GM12865 (cell line): ENCODE results near the gene AADACL3.
"Not testable (repeated sequence)": the region's sequence is repeated elsewhere in the genome, so short reads cannot be mapped to it uniquely, and the experiment has no call there.

Source experiments
- DNase-seq: peaks from one replicate; pipeline ENCODE4 v3.0.0; 2010; ENCODE audit warnings: low read depth
- H3K4me3 ChIP-seq: 2 replicates; pipeline ENCODE4 v1.5.1; 2011; ENCODE audit warnings: mild to moderate bottlenecking, low read depth, low read length, control low read depth
- CTCF ChIP-seq: IDR thresholded peaks from 2 replicates; pipeline ENCODE4 v1.5.1; 2011; ENCODE audit warnings: low read length, control low read depth, low read depth, inconsistent platforms; ENCODE audit not compliant: insufficient read depth; ENCODE audit errors: missing control alignments

Gene AADACL3

GRCh38 chr1:12715896-12716437 lies at the start of gene AADACL3:
TSS of gene AADACL3 (plus strand) at chr1:12716110. CDS start at chr1:12716177, 67 bp downstream.
- no peak for TF ChIP-seq CTCF
- DNase-seq, result no peak
- H3K4me3 ChIP-seq, result no peak within 1 kb of the TSS

DNA sequence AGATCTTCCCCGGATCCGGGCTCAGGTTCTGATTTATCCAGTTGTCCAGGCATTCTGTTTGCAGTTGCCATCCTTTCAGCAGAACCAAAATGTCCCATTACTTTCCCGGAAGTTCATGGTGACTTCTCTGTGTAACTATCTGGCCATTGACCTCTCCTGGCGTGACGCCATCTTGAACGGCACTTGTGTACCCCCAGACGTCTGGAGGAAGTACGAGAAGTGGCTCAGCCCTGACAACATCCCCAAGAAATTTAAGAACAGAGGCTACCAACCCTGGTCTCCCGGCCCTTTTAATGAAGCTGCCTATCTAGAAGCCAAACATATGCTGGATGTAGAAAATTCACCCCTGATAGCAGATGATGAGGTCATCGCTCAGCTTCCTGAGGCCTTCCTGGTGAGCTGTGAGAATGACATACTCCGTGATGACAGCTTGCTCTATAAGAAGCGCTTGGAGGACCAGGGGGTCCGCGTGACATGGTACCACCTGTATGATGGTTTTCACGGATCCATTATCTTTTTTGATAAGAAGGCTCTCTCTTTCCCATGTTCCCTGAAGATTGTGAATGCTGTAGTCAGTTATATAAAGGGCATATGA lies 49.7 kb upstream of the AADACL3 start:
- TF ChIP-seq CTCF, result no peak
- no peak for DNase-seq
- no peak overlapping the region for H3K4me3 ChIP-seq

GRCh38 chr1:12669529-12670068 lies 46.3 kb upstream of the AADACL3 start:
- no peak overlapping the region for H3K4me3 ChIP-seq
- DNase-seq, result no peak
- no peak for TF ChIP-seq CTCF

DNA sequence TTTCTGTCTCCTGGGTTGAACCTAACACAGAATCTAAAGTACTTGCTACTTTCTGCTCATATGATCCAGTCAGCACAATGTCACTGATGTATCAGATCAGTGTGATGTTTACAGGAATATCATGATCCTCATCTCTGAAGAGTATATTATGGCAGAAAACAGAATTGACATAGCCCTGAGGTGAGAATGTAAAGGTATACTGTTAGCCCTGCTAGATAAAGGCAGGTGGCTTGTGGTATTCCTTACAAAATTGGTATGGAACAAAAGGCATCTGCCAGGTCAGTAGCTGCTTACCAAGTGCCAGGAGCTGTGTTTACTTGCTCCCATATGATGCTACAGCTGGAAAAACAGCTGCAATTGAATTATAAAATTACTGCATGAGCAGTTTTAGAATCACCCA lies 41.6 kb upstream of the AADACL3 start:
- no peak for TF ChIP-seq CTCF
- no peak for DNase-seq
- no peak overlapping the region for H3K4me3 ChIP-seq

- DNase-seq, H3K4me3 ChIP-seq: not testable (repeated sequence)
Observed at GRCh38 chr1:12676122-12676521, 39.8 kb upstream of the AADACL3 start.

- H3K4me3 ChIP-seq, result no peak overlapping the region
- DNase-seq, result no peak
- TF ChIP-seq CTCF, result no peak
Observed at GRCh38 chr1:12677565-12677964, 38.3 kb upstream of the AADACL3 start.

- DNase-seq, result no peak
- TF ChIP-seq CTCF, result no peak
- no peak overlapping the region for H3K4me3 ChIP-seq
Observed at GRCh38 chr1:12678350-12678749, 37.6 kb upstream of the AADACL3 start.
